Stimulated activated naive CD8-positive, alpha-beta T cell treated with anti-CD3 and anti-CD28 coated beads, Interleukin-15, Interleukin-2, amounts not matched to agents 100 U/mL and 50 U/mL, for 24 hours (primary cell): ENCODE data around the gene CCDC177.
A peak's percentile ranks its signal among the peaks of the same experiment; 100 is the strongest.
"Not testable (repeated sequence)": the region's sequence is repeated elsewhere in the genome, so short reads cannot be mapped to it uniquely, and the experiment has no call there.

Experiments
- ATAC-seq: fragments of 150-1000 bp; cut with Tn5 transposase; one replicate; pipeline ENCODE4 v1.10.0; 2021
- DNase-seq: peaks from one replicate; pipeline ENCODE4 v3.0.0; 2021

CCDC177 gene

DNA sequence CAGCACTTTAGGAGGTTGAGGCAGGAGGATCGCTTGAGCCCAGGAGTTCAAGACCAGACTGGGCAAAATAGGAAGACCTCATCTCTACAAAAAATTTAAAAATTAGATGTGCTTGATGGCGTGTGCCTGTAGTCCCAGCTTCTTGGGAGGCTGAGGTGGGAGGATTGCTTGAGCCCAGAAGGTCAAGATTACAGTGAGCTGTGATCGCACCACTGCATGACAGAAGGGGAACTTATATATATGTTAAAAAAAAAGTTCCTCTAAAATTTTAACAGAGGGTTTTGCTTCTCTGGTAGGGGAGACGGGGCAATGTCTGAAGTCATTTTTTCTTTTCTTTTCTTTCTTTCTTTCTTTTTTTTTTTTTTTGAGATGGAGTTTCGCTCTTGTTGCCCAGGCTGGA is 24.8 kb upstream of the CCDC177 start:
- not testable (repeated sequence) for ATAC-seq, DNase-seq

DNA sequence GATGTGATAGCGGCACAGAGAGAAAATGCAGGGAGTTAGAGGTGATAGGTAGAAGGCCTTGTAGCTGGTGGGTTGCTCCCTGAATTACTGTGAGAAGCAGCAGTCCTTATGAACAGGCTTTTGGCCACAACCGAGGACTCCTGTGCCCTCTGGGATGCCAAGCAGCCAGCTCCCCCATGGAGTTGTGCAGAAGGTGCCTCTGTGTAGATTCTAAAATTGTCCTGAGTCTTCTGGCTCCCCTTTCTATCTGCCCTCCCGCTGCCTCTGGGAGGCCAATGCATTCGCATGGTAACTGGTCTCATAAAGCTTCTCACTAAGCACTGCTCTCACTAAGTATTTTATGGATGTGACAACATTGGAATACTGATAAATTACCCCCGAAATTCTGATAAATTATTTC is 20.7 kb upstream of the CCDC177 start:
- ATAC-seq (no peak), DNase-seq (no peak)

GRCh38 chr14:69594846-69595245 is 20.2 kb upstream of the CCDC177 start:
- no peak for ATAC-seq
- DNase-seq, result no peak

GRCh38 chr14:69593018-69593677 is 18.5 kb upstream of the CCDC177 start:
- DNase-seq (no peak), ATAC-seq (no peak)

GRCh38 chr14:69591317-69591716 is 16.6 kb upstream of the CCDC177 start:
- ATAC-seq (no peak), DNase-seq (no peak)

GRCh38 chr14:69587389-69587788 is 12.7 kb upstream of the CCDC177 start:
- ATAC-seq, result no peak
- DNase-seq, result no peak

GRCh38 chr14:69586404-69586803 is 11.7 kb upstream of the CCDC177 start:
- no peak for ATAC-seq
- DNase-seq, result no peak

DNA sequence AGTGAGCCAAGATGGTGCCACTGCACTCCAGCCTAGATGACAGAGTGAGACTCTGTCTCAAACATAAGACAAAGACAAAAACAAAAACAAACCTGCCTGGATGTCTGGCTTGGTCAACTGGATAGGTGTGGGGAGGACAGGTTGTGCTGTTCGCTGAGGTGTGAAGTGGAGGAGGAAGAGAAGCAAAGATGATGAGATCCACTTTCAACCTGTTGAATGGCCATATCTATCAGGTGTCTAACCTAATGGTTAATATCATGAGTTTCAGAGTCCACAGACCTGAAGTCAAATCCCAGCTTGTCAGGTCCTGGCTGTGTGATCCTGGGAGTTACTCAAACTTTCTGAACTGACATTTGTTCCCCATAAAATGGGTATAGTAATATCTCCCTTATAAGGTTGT is 9.7 kb upstream of the CCDC177 start:
- DNase-seq, result no peak
- no peak for ATAC-seq

GRCh38 chr14:69582829-69583228 is 8.2 kb upstream of the CCDC177 start:
- ATAC-seq (no peak), DNase-seq (no peak)

- ATAC-seq (no peak), DNase-seq (no peak)
Observed at GRCh38 chr14:69582212-69582611, 7.5 kb upstream of the CCDC177 start.

DNA sequence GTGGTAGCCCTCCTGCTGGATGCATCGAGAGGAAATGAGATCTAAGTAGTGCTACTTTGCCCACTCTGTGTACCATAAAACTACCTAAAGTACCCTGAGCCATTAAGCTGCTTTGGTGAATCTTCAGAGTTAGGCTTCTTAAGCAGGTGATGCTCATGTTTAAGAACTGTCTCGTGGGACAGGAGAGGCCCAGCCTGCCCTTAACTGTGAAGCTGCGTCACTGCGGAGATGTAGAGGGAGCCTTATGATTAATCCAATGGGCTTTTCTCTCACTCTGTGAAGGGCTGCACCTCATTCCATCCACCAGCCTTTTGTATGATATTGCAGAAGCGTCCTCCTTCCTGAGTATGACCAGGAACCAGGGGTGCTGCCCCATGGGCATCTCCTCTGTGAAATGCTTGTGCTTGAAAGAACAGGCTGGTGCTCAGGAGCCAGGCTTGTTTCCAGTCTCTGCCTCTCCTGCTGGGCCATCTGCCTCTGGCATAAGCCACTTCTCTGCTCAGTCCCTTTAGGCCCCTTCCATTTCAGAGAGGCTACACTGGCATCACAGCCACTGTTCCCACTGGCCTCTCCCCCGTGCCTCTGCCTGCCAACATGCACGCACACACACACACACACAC is 6.8 kb upstream of the CCDC177 start:
- DNase-seq (no peak), ATAC-seq (no peak)

DNA sequence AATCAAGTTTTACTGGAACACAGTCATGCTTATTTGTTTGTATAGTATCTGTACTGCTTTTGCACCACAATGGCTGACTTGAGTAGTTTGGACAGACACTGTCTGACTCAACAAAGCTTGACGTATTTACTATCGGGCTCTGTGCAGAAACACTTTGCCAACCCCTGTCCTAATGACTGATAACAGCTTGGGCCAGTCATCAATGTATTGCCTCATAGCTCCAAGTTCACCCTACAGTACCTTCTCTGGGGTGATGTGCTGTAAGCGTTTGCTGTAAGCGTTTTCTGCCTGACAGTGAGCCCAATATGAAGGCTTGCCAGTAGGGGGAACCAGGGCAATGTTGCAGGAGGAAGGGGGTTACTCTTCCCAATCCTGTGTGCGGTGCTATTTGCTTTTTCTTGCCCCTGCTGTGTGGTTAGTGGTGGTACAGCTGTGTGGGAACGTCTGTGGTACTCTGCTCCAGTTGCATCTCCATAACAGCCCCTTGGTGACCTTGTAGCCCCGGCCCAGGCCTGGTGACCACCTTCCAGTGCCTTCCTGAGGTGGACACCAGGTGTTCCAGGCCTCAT is 5.4 kb upstream of the CCDC177 start:
- DNase-seq, result peak; percentile 22
- ATAC-seq, result peak; percentile 56

GRCh38 chr14:69579476-69579875 is 4.8 kb upstream of the CCDC177 start:
- DNase-seq, result no peak
- no peak for ATAC-seq

GRCh38 chr14:69574954-69575295 is 254 bp upstream of the CCDC177 start:
- ATAC-seq (no peak), DNase-seq (no peak)

- no peak for ATAC-seq
- DNase-seq, result peak; percentile 9
Observed at GRCh38 chr14:69573831-69574262, 824 bp downstream of the CCDC177 start.

- DNase-seq (no peak), ATAC-seq (no peak)
Observed at GRCh38 chr14:69573205-69573830, 1.4 kb downstream of the CCDC177 start.

DNA sequence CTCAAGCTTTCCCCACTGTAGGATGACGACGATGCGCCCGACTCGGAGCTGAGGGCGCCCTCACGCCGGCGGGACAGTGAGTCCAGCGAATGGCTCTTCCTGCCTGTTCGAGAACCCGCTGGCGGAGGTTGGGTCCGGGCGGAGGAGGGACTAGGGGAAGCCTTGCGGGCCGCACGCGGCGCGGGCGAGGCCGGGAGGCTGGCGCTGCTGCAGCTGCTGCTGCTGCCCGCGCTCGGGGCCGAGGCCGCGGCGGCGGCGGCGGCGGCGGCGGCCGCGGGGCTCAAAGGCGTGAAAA is 1.9 kb downstream of the CCDC177 start:
- DNase-seq (no peak), ATAC-seq (no peak)

GRCh38 chr14:69572030-69572840 is 2.4 kb downstream of the CCDC177 start:
- ATAC-seq, result peak; percentile 15
- DNase-seq, result peak; percentile 19

DNA sequence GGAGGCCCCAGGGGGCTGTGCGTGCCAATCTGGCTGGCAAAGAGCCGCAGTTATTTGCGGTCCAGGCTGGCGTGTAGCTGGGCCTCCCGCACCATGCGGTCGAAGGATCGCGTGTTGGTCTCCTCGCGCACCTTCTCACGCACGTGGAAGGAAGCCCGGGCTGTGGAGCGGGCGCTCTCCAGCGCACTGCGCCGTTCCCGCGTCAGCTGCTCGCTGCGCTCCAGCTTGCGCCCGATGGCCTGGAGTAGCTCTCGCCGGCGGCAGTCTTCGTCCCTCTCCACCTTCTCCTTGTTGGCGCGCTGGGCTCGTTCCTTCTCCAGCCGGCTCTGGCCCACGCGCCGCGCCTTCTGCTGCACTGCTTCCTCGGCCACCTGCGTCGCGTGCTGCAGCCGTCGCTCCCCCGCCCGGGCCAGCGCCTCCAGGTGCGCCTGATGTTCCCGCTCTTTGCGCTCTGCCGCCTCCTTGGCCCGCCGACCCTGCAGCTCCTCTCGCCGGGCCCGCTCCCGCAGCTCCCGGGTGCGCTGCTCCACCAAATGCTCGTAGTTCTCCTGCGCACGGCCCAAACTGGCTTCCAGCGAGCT is 3.1 kb downstream of the CCDC177 start:
- DNase-seq (no peak), ATAC-seq (no peak)

DNA sequence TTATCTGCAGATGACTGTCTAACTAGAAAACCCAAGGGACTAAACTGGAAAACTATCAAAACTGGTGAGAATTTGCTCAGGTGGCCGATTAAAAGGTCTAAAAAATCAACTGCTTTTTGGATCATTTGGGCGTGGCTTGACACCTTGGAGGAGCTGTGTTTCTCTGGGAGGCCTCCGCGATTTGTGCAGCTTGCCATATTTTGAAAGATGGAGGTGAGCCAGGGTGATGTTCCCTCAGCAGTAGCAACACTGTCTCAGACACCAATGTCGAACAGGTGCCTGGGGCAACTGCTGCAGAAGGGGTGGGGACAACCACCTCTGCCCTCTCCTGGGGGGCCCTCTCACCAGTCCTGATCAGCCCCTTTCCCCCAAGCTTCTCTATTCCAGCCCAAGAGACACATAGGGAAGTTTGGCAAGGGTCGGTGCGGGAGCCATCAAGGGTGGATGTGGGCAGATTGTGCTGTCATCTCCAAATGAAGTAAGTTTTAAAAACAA is 3.8 kb downstream of the CCDC177 start:
- DNase-seq (no peak), ATAC-seq (no peak)

DNA sequence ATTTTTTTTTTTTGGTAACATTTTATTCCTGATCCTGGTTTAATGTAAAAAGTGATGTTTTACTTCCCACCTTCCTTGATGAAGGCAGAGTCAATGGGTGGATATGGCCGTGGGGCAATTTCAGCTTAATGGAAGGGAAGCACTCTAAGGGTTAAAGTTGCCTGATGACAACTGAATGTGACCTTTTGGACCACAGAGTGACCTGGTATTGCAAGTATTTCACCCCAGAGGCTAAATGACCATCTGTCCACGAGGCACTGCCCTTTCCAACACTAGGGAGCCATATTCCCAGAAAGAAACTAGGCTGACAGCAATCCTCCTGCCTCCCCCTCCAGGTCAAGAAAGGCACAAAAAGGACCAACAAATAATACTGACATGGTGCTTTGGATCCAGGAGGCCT is 4.8 kb downstream of the CCDC177 start:
- DNase-seq (no peak), ATAC-seq (no peak)

DNA sequence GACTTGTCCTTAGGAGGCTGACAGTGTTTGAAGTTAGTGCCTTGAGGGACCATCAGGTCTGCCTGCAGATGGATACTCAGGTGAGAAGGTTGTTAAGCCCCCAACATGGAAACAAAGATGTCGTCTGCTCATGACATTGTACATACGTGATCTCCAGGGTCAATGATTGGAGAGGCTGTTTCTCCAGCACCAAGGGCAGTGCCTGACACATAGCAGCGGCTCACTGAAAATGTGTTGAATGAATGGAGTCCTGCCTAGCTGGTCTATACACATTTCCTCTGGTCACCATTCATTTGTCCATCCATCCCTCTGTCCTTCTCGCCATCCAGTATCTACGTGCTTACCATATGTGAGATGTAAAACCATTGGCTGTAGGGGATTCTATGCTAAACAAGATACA is 7.1 kb downstream of the CCDC177 start:
- ATAC-seq (no peak), DNase-seq (no peak)
